ENCODE data around the gene SLC29A1.
"Not testable (repeated sequence)": the region's sequence is repeated elsewhere in the genome, so short reads cannot be mapped to it uniquely, and the experiment has no call there.

The SLC29A1 gene

GRCh38 chr6:44228836-44229235 is 5.4 kb downstream of the SLC29A1 start:
- Histone ChIP-seq H3K27me3 (no peaks in the 10 kb centered on the region), H3K36me3 (peaks cover 39 to 48% (median 45%) of the 10 kb centered on the region in 3 donors), H3K4me1 (peaks cover 0 to 91% (median 63%) of the 10 kb centered on the region in 4 donors), H3K9me3 (no peaks in the 10 kb centered on the region), H3K4me3 (no peak overlapping the region), H3K27ac (peak overlapping the region; percentile 26 to 97)
- no peak for TF ChIP-seq CTCF (IDR thresholded peaks at IDR 0.05)
- DNase-seq, result no peak
- intact Hi-C loops (cut with DNase I; ENCODE audit: low total_unique reads), result no loop called here

- intact Hi-C loops (cut with DNase I; ENCODE audit: low total_unique reads), result loop anchor here (5.0 kb wide), 1 partner anchor 57 kb away; no protein-coding TSS in a partner anchor
- TF ChIP-seq CTCF (IDR thresholded peaks at IDR 0.05), result no peak
- no peak overlapping the region for H3K4me3 ChIP-seq
- H3K4me1 ChIP-seq, result peaks cover 0 to 91% (median 63%) of the 10 kb centered on the region in 4 donors
- H3K36me3 ChIP-seq, result peaks cover 39 to 48% (median 45%) of the 10 kb centered on the region in 3 donors
- no peak overlapping the region for H3K27ac ChIP-seq
- H3K9me3 ChIP-seq, result no peaks in the 10 kb centered on the region
- no peaks in the 10 kb centered on the region for H3K27me3 ChIP-seq
- DNase-seq, result no peak
These were observed 6.1 kb downstream of the SLC29A1 start for GRCh38 chr6:44229376-44230033.

GRCh38 chr6:44230034-44230675 is 6.8 kb downstream of the SLC29A1 start:
- Histone ChIP-seq H3K27me3 (no peaks in the 10 kb centered on the region), H3K4me3 (no peak overlapping the region), H3K9me3 (no peaks in the 10 kb centered on the region), H3K4me1 (peaks cover 0 to 91% (median 63%) of the 10 kb centered on the region in 4 donors), H3K36me3 (peaks cover 39 to 48% (median 45%) of the 10 kb centered on the region in 3 donors), H3K27ac (no peak overlapping the region)
- DNase-seq, result no peak
- intact Hi-C loops (cut with DNase I; ENCODE audit: low total_unique reads), result loop anchor here (5.0 kb wide), 1 partner anchor 58 kb away; no protein-coding TSS in a partner anchor
- no peak for TF ChIP-seq CTCF (IDR thresholded peaks at IDR 0.05)

- H3K4me3 ChIP-seq, H3K27me3 ChIP-seq, H3K9me3 ChIP-seq, DNase-seq: not testable (repeated sequence)
- intact Hi-C loops (cut with DNase I; ENCODE audit: low total_unique reads), result loop anchor here (5.0 kb wide), 1 partner anchor 59 kb away; no protein-coding TSS in a partner anchor
- Histone ChIP-seq H3K36me3 (peaks cover 39 to 48% (median 45%) of the 10 kb centered on the region in 3 donors), H3K4me1 (peaks cover 0 to 86% (median 57%) of the 10 kb centered on the region in 4 donors), H3K27ac (peak overlapping the region; percentile 9 to 84)
These were observed 8.0 kb downstream of the SLC29A1 start for GRCh38 chr6:44231426-44231825.

- Histone ChIP-seq H3K27ac (peak overlapping the region; percentile 84 to 94), H3K4me3 (no peak overlapping the region), H3K9me3 (no peaks in the 10 kb centered on the region), H3K36me3 (peaks cover 39 to 48% (median 45%) of the 10 kb centered on the region in 3 donors), H3K4me1 (peaks cover 0 to 80% (median 50%) of the 10 kb centered on the region in 4 donors), H3K27me3 (no peaks in the 10 kb centered on the region)
- intact Hi-C loops (cut with DNase I; ENCODE audit: low total_unique reads), result loop anchor here (5.0 kb wide), 1 partner anchor 61 kb away; no protein-coding TSS in a partner anchor
- TF ChIP-seq CTCF (IDR thresholded peaks at IDR 0.05), result no peak
- no peak for DNase-seq
These were observed 9.5 kb downstream of the SLC29A1 start for GRCh38 chr6:44232676-44233566.

Data from tibial artery (tissue), 4 donors.